ENCODE results near the gene ASCL2.
"Not testable (repeated sequence)": the region's sequence is repeated elsewhere in the genome, so short reads cannot be mapped to it uniquely, and the experiment has no call there.

ASCL2 gene

GRCh38 chr11:2259466-2259830 is 10.9 kb downstream of the ASCL2 start:
- no peak for FAIRE-seq

- no peak for FAIRE-seq
Measured at GRCh38 chr11:2258501-2259465, 11.6 kb downstream of the ASCL2 start.

- FAIRE-seq: no peak
Measured at GRCh38 chr11:2256951-2257700, 13.3 kb downstream of the ASCL2 start.

- no peak for FAIRE-seq
Measured at GRCh38 chr11:2256293-2256913, 14.0 kb downstream of the ASCL2 start.

- FAIRE-seq: no peak
Measured at GRCh38 chr11:2252018-2252417, 18.4 kb downstream of the ASCL2 start.

GRCh38 chr11:2251138-2251537 is 19.2 kb downstream of the ASCL2 start:
- no peak for FAIRE-seq

GRCh38 chr11:2250485-2250884 is 19.9 kb downstream of the ASCL2 start:
- FAIRE-seq: no peak

GRCh38 chr11:2250041-2250440 is 20.3 kb downstream of the ASCL2 start:
- no peak for FAIRE-seq

- FAIRE-seq: no peak
Measured at GRCh38 chr11:2249189-2249916, 21.0 kb downstream of the ASCL2 start.

- FAIRE-seq: no peak
Measured at GRCh38 chr11:2248762-2249161, 21.6 kb downstream of the ASCL2 start.

- FAIRE-seq: no peak
Measured at GRCh38 chr11:2248242-2248641, 22.1 kb downstream of the ASCL2 start.

- no peak for FAIRE-seq
Measured at GRCh38 chr11:2247496-2247895, 22.9 kb downstream of the ASCL2 start.

GRCh38 chr11:2240834-2241233 is 29.6 kb downstream of the ASCL2 start:
- FAIRE-seq: no peak

GRCh38 chr11:2237457-2238238 is 32.7 kb downstream of the ASCL2 start:
- FAIRE-seq: no peak

GRCh38 chr11:2236381-2237134 is 33.8 kb downstream of the ASCL2 start:
- not testable (repeated sequence) for FAIRE-seq

GRCh38 chr11:2235588-2236326 is 34.6 kb downstream of the ASCL2 start:
- no peak for FAIRE-seq

GRCh38 chr11:2234963-2235362 is 35.4 kb downstream of the ASCL2 start:
- FAIRE-seq: no peak

GRCh38 chr11:2233693-2234455 is 36.5 kb downstream of the ASCL2 start:
- no peak for FAIRE-seq

- no peak for FAIRE-seq
Measured at GRCh38 chr11:2229713-2230297, 40.6 kb downstream of the ASCL2 start.
